ENCODE results near the gene HP1BP3. TPM values are rescaled to one million over a fixed set of nuclear protein-coding genes. Genes with fewer than 3 reads are reported as not detected.

The HP1BP3 gene
- polyA plus RNA-seq, 1 donor from 2014 or later, result 389 TPM

GRCh38 chr1:20695515-20695914 lies 91.6 kb downstream of the HP1BP3 start:
- no peak overlapping the region for H3K4me3 ChIP-seq (ENCODE audit: low read length)
- no peaks in the 10 kb centered on the region for H3K27me3 ChIP-seq (ENCODE audit: insufficient read depth, low read depth, low read length)
- H3K27ac ChIP-seq (ENCODE audit: low read length), result no peak overlapping the region
- no peaks in the 10 kb centered on the region for H3K9me2 ChIP-seq (ENCODE audit: insufficient read depth, low read length)
- TF ChIP-seq SMC3 (conservative IDR thresholded peaks at IDR 0.05; ENCODE audit: poor library complexity) (no peak), REST (IDR thresholded peaks at IDR 0.05; ENCODE audit: borderline replicate concordance) (no peak), EP300 (conservative IDR thresholded peaks at IDR 0.05; ENCODE audit: poor library complexity, severe bottlenecking) (no peak), EZH2 (IDR thresholded peaks at IDR 0.05; ENCODE audit: borderline replicate concordance, insufficient read depth, low read length, poor library complexity, severe bottlenecking) (no peak), CTCF (IDR thresholded peaks at IDR 0.05; ENCODE audit: poor library complexity, severe bottlenecking) (no peak), MXI1 (conservative IDR thresholded peaks at IDR 0.05; ENCODE audit: poor library complexity, severe bottlenecking) (no peak), POLR2AphosphoS5 (IDR thresholded peaks at IDR 0.05) (no peak), TAF1 (IDR thresholded peaks at IDR 0.05; ENCODE audit: low read depth) (no peak), RAD21 (conservative IDR thresholded peaks at IDR 0.05) (no peak)
- no peaks in the 10 kb centered on the region for H3K36me3 ChIP-seq (ENCODE audit: insufficient read depth, low read length)
- no peak overlapping the region for H2AFZ ChIP-seq (ENCODE audit: low read depth, low read length)
- H3K9ac ChIP-seq (ENCODE audit: low read length), result no peak overlapping the region
- no peaks in the 10 kb centered on the region for H3K9me3 ChIP-seq (ENCODE audit: low read length)
- H3F3A ChIP-seq (ENCODE audit: insufficient read depth, low read length, poor library complexity, severe bottlenecking), result no peaks in the 10 kb centered on the region
- no peaks in the 10 kb centered on the region for H4K20me1 ChIP-seq (ENCODE audit: insufficient read depth)
- H3K4me2 ChIP-seq (ENCODE audit: low read length), result no peak overlapping the region
- no peaks in the 10 kb centered on the region for H3K79me2 ChIP-seq (replicated peaks; ENCODE audit: insufficient read depth, low read length)

- Histone ChIP-seq H3K9ac (ENCODE audit: low read length) (no peak overlapping the region), H3K9me2 (ENCODE audit: insufficient read depth, low read length) (no peaks in the 10 kb centered on the region), H3K9me3 (ENCODE audit: low read length) (no peaks in the 10 kb centered on the region), H2AFZ (ENCODE audit: low read depth, low read length) (no peak overlapping the region), H3K27me3 (ENCODE audit: insufficient read depth, low read depth, low read length) (no peaks in the 10 kb centered on the region), H4K20me1 (ENCODE audit: insufficient read depth) (no peaks in the 10 kb centered on the region), H3K79me2 (replicated peaks; ENCODE audit: insufficient read depth, low read length) (no peaks in the 10 kb centered on the region), H3F3A (ENCODE audit: insufficient read depth, low read length, poor library complexity, severe bottlenecking) (no peaks in the 10 kb centered on the region), H3K4me3 (ENCODE audit: low read length) (no peak overlapping the region), H3K36me3 (ENCODE audit: insufficient read depth, low read length) (no peaks in the 10 kb centered on the region), H3K4me2 (ENCODE audit: low read length) (no peak overlapping the region), H3K27ac (ENCODE audit: low read length) (no peak overlapping the region)
- TF ChIP-seq REST (IDR thresholded peaks at IDR 0.05; ENCODE audit: borderline replicate concordance) (no peak), CTCF (IDR thresholded peaks at IDR 0.05; ENCODE audit: poor library complexity, severe bottlenecking) (no peak), SMC3 (conservative IDR thresholded peaks at IDR 0.05; ENCODE audit: poor library complexity) (no peak), RAD21 (conservative IDR thresholded peaks at IDR 0.05) (no peak), TAF1 (IDR thresholded peaks at IDR 0.05; ENCODE audit: low read depth) (no peak), EZH2 (IDR thresholded peaks at IDR 0.05; ENCODE audit: borderline replicate concordance, insufficient read depth, low read length, poor library complexity, severe bottlenecking) (no peak), EP300 (conservative IDR thresholded peaks at IDR 0.05; ENCODE audit: poor library complexity, severe bottlenecking) (no peak), MXI1 (conservative IDR thresholded peaks at IDR 0.05; ENCODE audit: poor library complexity, severe bottlenecking) (no peak)
Measured at GRCh38 chr1:20693623-20694022, 93.5 kb downstream of the HP1BP3 start.
